Embryonic facial prominence (tissue), 1 donor: Measurements from ENCODE around the gene PLCG2.

ENCODE experiments used
- DNase-seq: peaks from one replicate; pipeline ENCODE4 v3.0.0-alpha.2; 2016; ENCODE audit errors: extremely low spot score

The PLCG2 gene

DNA sequence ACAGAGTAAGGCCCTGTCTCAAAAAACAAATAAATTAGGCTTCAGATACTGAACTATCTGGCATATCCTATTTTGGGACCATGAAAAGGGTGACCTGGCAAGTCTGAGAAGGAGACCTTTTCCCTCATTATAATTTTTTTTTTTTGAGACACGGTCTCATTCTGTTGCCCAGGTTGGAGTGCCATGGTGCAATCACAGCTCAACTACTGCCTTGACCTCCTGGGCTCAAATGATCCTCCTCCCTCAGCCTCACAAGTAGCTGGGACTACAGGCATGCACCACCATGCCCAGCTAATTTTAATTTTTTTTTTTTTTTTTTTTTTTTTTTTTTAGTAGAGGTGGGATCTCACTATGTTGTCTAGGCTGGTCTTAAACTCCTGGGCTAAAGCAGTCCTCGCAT lies 37.3 kb downstream of the PLCG2 start:
- DNase-seq: no peak

GRCh38 chr16:81816793-81817210 lies 37.7 kb downstream of the PLCG2 start:
- no peak for DNase-seq

DNA sequence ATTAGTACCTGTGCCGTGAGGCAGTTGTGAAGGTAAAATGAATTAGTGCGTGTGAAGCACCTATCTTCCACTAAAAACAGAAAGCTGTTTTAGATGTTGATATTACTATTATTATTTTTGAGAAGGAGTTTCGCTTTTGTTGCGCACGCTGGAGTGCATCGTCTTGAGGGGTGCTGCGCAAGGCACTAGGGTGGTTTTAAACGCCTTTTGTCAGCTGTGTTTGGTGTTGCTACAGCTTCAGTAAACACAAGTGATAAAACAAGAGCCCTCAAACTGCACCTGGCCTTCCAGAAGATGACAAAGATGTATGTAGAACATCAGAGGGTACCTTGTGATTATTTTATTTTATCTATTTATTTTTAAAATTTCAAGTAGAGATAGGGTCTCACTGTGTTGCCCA lies 38.2 kb downstream of the PLCG2 start:
- DNase-seq: no peak

GRCh38 chr16:81817789-81818567 lies 38.9 kb downstream of the PLCG2 start:
- DNase-seq: no peak

DNA sequence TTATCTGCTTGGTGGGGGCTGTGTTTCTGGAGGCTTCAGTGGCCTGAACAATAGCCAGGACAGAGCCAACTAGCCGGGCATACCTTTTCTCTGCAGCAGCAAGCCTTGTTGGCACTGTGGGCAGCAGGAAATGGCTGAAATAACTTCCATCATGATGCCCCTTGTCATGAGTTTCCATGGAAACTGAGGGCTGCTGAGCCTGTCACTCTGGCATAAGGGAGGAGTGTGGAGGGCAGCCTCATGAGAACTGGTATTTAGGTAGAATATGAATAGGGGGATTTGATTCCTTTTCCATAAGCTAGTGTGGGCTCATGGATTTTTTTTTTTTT lies 39.4 kb downstream of the PLCG2 start:
- no peak for DNase-seq

DNA sequence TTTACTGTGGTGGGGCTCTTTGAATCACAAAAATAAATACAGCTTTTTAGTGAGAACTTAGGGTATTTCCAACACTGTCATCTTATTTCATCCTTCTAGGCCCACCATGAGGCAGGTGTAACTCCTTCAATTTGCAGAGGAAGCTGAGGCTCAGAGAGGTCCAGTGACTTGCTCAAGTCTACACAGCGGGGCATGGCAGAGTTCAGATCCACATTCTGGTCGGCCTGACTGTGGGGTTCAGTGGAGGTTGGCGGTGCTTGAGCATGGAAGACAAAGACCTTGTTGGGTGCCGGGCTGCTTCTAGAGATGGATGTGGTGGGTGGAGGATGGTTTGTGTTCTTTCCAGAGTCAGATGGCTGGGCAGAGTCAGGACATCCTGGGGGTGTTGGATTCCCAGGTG lies 39.8 kb downstream of the PLCG2 start:
- no peak for DNase-seq

DNA sequence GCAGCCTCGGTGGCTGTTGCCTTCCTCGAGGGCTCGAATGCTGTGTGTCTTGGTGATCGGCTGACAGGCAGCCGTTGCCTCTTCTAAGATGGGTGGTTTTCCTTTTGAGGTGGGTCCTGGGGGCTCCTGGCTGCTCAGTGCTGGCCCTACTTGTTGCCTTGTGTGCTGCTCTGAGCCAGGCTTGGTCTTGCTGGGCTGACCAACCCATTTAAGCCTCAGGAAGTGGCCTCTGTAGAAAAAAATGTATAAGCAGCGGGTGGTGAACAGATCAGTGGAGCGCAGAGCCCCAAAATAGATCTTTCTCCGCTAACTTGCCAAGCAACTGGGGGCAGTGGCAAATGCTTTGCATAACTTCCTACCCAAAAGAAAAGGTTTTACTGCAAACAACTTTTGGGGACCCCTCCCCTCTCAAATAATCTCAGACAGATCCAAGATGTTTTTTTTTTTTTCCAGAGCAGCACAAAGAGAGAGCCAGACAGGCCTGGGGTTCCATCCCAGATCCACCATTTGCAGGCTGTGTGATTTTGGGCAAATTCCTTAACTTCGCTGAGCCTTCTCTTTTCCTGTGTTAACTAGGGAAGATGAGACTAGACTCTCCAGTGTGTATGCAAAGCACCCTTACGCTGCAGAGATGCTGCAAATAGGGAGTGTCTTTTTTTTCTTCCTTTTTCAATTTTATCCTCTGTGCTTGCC lies 42.5 kb downstream of the PLCG2 start:
- DNase-seq: no peak

- no peak for DNase-seq
Observed at GRCh38 chr16:81823111-81823510, 44.0 kb downstream of the PLCG2 start.

DNA sequence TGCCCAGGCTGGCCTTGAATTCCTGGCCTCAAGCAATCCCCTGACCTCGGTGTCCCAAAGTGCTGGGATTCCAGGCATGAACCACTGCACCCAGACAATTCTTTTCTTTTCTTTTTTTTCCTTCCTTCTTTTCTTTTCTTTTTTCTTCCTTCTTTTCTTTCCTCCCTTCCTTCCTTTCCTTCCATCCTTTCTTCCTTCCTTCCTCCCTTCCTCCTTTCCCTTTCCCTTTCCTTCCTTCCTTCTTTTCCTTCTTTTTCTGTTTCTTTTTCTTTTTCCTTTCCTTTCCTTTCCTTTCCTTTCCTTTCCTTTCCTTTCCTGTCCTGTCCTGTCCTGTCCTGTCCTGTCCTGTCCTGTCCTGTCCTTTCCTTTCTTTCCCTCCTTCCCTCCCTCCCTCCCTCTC lies 44.6 kb downstream of the PLCG2 start:
- DNase-seq: no peak

GRCh38 chr16:81826523-81826922 lies 47.4 kb downstream of the PLCG2 start:
- no peak for DNase-seq

- no peak for DNase-seq
Observed at GRCh38 chr16:81830845-81831540, 51.9 kb downstream of the PLCG2 start.

GRCh38 chr16:81831722-81832126 lies 52.6 kb downstream of the PLCG2 start:
- no peak for DNase-seq

DNA sequence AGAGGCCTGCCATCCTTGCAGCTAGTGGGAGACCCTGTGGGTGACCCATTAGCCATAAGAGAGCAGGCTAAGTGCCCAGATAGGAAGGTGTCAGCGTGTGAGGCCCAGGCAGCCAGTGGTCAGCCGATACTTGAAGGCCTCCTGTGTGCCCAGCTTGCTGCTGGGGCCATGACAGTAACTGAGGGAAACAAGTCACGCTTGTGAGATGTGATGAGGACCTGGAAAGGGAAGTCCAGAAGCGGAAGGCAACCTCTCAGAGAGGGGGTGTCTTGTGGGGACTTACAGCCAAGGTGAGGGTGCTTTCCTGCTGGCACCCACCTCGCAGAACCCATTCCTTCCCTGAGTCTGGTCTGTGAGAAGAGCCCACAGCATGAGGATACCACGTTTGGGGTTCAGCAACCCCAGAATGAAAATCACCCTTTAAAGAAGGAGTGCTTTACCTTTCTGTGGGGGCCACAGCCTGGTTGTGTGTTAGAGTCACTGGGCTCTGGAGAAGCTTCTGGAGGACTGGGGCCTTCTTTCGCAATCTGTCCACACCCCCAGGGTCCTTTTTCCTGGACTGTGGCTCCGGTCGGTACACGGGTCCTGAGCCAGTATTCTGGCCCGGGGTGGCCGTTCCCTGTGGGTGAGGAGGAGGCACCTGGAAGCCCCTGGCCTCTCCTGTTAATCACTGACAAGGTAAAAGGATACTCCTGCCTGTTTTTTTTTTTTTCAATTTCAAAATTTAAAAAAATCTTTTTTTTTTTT lies 53.9 kb downstream of the PLCG2 start:
- DNase-seq: no peak

DNA sequence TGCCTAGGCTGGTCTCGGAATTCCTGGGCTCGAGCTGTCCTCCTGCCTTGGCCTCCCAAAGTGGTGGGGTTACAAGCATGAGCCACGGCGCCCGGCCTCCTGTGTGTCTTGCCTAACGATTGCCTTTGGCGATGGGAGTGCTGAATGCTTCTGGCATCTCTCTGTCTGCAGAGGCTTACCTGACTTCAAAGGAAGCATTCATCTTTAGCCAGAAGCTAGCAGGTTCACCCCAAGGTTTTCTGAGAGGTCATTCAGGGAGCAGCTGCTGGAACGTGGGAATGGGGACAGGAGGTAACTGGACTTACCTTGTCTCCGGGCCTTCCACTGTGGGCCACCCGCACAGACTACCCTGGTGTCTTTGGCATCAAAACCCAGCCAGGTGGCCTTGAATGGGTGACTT lies 54.7 kb downstream of the PLCG2 start:
- no peak for DNase-seq

DNA sequence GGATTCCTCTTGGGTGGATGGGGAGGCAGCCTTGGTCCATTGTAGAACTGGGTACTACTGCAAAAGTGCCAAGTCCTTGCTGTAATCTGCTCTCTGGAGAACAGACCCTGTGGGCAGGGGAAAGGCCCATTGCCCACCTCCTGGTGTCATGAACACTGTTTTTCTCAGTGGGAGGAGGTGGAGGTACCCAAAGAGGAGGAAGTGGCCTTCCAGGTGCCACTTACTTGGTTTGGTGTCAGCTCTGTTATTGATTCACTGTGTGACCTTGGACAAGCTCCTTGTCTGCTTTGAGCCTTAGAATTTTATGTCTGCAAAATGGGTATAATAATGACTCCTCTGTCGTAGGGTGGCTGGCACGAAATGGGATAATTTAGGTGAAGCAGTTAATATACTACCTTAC lies 55.8 kb downstream of the PLCG2 start:
- no peak for DNase-seq

- no peak for DNase-seq
Observed at GRCh38 chr16:81836279-81837054, 57.4 kb downstream of the PLCG2 start.

DNA sequence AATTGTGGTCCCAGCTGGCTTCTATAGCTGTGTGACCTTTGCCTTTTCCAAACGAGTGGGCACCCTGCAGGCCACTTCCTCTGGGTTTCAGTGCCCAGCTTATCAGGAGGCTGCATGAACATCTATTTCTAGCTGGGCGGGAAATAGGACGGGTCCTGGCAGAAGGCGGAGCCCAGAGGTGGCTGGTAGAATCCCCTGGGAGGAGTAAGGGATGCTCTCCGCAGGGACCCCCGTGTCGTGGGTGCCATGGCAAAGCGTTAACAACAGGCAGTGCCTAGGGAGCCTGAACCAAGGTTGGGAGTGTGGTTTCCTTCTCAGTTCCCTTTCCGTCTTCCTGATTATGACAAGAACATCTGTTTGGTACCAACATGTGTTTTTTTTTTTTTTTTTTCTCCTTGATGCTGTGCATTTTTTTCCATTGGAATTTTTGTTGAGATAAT lies 58.2 kb downstream of the PLCG2 start:
- DNase-seq: no peak

- DNase-seq: no peak
Observed at GRCh38 chr16:81838794-81839193, 59.7 kb downstream of the PLCG2 start.

DNA sequence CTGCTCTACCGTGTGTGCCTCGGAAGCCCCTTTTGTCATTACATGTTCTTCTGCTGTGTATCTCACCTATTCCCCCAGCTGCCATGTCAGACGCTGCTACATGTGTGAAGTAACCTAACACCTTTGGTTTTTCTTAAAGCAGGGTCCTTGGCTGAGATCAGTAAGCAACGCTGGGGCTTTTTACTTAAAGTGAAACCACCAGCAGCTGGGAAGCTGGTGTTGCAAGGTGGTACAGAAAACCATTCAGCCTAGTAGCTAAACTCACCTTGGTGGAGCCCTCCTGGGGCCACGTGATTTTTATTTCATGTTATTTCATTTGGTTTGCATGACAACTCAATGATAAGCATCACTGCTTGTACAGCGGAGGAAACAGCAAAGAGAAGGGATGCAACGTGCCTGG lies 62.6 kb downstream of the PLCG2 start:
- DNase-seq: no peak

DNA sequence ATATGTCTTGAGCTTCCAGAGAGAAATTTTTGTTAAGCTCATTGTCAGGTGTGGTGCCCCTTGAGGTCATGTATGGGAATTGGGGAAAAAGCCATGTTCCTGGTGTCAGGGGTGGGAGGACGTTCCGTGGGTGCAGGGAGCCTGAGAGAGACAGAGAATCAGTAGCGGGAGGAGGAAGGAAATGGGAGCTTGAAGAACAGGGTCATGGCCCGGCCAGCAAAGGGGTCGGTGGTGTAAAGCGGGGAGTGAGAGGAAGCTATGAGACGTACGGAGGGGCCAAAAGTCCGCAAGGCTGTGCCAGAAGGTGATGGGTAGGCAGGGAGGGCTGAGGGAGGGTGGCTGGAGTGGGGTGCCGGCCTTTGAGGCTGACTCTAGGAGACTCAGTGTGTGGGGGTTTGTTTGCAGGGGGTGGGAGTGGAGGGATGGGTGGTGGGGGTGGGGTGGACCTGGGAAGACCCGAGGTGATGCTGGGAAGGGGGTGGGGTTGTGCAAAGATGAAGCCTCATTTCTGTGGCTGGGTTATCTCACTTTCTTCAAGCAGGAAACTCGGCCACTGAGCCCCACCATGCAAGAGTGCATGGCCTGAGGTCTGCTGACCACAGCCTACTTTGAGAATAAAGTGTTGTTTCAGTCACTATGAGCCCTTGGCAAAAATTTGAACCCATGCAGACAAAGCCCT lies 63.6 kb downstream of the PLCG2 start:
- DNase-seq: no peak

DNA sequence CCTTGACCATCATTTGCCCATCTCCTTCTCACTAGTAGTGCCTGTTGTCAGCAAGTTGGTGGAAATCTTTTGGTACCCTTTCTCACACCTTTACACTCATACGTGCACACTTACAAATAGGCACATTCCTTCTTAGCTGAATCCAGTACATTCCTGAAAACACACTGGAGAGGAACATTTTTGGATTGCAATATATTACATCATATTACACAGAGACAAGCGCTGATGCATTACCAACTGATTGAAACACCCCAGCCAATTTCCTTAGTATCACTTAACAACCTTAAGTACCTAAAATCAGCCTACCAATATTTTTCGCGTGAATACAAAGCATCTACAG lies 64.1 kb downstream of the PLCG2 start:
- DNase-seq: no peak
